NCI-H2196 treated with DMSO at 0.1 percent for 48 hours (cell line): ENCODE data around the gene RIN2.
"Not testable (repeated sequence)": the region's sequence is repeated elsewhere in the genome, so short reads cannot be mapped to it uniquely, and the experiment has no call there.

ENCODE experiments used
- DNase-seq: peaks from one replicate; lab custom pipeline; 2025; ENCODE audit not compliant: unreplicated experiment; lab: John Stamatoyannopoulos, UW

RIN2 gene

DNA sequence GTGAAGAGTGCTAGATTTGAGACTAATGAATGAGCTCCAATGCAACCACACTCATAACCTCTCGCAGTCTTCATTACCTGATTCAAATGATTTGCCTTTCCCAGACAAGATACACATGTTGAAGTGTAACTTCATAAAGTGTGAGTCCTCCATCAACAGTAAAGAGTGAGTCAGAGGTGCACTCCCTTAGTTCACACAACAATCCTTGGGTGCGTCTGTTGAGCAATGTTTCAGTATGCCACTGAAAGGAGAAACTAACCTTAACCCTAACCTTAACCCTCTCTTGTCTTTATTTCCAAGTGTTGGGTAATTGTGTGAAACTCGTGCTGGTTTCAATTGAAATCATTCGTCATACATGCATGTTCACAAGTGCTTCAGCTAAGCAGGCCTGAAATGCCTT lies 21.0 kb upstream of the RIN2 start:
- DNase-seq, result no peak

DNA sequence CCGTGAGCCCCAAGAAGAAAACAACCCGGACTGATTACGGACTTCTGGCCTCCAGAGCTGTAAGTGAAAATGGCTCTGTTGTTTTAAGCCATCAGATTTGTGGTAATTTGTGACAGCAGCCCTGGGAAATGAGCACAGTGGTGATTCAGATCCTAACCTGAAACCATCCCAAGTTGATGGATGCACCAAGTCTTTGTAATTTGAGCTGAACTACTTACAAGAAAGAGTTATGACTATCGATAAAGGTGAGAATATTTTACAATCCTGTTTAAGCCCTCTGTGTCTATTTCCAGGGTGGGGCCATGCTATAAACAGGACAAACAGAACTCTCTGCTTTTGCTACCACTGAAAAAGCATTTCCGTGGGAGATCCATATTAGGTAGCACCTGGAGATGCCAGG lies 19.1 kb upstream of the RIN2 start:
- DNase-seq, result no peak

DNA sequence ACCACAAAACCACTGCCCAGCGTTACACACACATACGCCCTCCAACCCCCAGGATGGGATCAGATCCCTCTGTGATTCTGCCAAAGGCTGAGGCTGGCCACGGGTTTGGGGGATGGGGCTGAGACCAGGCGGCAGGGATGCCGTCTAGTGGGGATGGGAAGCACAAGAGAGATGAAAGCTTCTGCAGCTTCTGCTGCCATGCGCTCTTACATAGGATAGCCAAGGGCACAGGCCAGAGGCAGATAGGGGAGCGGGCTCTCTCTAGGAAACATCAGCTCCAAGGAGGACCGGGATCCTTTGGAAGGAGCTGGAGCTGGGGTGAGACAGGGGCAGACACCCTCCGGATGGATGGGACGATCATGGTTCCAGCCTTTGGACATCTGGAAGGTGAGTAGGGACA lies 18.7 kb upstream of the RIN2 start:
- no peak for DNase-seq

DNA sequence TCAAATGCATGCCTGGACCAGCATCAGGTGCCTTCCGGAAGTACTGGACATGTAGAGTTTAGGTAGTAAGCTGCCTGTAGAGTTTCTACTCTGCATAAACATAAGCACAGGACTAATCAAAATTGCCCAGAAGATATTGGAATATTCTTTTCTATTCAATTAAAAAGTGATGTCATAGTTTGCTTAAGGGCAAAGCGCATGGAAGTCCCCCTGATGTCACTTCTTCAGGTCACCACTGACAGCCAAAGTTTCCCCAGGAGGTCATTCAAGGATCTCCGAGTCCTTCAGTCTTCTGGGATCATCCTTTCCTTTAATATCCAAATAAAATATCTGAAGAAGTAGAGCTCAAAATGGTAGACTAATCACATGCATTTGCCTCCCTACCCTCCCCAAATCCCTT lies 17.5 kb upstream of the RIN2 start:
- DNase-seq, result no peak

DNA sequence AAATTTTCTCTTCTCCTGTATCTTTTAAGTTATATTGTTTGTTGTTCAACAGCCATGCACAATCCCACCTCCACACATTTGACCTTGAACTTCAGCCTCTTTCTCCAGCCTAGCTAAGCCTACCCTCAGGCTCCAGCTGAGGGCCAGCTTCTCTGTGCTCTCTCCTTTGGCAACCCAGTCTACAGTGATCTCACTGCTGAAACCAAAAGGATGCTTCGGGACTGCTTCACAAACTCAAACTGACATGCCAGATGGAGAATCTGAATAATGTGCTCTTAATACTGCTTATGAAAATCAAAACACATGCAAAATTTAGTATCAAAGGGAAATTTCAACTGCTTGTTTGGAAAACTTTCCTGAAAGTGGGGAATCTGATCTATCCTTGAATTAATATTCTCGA lies 16.1 kb upstream of the RIN2 start:
- DNase-seq, result no peak

DNA sequence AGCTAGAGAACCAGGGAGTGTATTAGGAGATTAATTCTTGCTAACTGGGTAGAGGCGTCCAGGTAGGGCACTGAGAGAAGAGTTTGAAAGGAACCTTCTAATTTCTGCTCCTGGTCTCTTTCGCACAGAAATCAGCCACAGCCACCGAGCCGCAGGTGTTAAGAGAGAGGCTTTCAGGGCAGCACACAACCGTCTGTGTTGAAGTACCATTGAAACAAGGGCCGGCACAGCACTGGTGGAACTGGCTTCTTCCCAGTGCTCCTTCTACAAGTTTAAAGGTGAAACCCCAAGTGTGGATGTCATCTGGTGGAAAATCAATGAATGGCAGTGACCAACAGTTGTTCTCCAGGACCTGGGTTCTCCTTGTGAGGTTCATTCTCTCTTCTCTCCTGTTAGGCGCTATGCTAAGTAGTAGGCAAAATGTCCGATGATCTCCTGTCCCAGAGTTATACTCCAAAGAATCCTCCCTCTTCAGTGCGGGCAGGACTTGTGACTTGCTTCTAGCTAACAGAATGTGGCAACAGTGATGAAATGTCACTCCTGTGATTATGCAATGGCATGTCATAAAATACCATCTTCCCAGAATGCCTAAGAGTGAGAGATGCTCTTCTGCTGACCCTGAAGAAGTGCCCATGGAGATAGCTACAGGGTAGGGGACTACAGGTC lies 15.0 kb upstream of the RIN2 start:
- DNase-seq, result no peak

DNA sequence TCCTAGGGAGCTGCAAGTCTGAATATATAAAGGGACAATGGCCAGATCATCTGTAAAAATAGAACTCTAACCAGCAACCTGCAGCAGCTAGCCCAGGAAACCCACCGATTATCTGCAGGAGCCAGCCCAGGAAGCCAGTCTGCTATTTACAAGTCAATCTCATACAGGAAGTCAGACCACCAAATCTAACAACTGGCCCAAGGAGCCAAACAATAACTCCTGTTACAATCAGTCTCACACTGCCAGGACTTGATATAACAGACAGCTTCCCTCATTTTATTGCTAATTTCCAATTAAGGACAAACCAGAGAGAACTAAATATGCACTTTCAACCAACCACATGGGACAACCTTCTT lies 14.4 kb upstream of the RIN2 start:
- DNase-seq, result no peak

DNA sequence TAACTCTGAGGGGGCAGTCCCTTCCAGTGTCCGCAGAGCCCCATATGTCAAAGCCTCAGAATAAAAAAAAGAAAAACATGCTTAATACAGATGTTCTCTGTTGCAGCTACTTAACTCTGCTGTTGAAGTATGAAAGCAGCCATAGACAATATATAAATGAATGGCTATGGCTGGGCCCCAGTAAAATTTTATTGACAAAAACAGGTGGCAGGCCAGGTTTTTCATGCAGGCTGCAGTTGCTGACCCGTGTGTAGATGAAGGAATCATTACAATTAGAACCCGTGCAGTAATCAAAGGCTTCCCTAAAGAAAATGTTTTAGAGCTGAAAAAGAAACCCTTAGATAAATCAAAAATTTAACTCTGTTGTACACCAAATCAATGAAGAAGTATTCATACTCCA lies 13.0 kb upstream of the RIN2 start:
- no peak for DNase-seq

DNA sequence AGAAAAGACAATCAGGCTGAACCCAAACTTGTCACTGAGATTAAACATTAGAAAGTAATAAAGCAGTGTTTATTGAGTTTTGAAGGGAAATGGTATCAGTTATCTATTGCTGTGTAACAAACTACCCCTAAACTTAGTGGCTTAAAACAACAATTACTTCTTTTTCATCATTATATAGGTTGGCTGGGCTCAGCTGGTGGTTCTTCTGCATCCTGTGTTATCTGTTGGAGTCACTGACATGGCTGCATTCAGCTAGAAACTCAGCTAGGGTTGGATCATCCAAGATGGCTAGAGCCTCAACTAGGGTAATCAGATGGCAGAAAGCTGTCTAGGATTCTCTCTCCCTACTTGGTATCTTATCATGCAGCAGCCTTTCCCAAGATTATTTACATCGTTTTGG lies 12.5 kb upstream of the RIN2 start:
- no peak for DNase-seq

DNA sequence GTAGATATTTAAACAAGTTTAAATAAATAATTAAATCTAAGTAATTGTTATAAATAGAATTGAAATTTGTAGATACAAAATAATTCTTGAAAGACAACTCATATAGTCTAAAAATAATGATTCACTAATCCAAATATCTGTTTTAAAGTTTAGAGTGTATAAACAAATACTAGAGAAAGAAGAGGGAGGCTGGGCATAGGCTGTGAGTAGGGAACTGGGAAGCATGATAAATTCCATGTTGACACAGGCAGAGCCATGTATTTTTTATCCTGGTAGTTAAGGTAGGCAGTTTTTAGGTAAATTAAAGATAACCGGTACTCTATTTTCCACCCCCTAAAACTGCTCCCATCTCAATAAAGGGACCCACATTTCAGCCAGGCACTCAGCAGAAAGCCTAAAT lies 11.7 kb upstream of the RIN2 start:
- no peak for DNase-seq

DNA sequence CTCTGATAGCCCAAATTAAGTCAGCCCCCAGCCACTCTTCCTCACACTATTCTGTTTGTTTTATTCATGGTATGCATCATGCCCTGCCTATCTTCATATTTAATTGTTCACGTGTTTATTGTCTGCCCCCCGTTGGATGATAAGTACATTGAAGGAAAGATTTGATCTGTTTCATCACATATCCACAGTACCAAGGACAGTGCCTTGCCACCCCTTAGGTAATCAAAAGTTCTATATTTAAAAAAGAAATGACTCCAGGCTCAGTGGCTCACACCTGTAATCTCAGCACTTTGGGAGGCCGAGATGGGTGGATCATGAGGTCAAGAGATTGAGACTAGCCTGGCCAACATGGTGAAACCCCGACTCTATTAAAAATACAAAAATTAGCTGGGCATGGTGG lies 10.2 kb upstream of the RIN2 start:
- DNase-seq, result no peak

DNA sequence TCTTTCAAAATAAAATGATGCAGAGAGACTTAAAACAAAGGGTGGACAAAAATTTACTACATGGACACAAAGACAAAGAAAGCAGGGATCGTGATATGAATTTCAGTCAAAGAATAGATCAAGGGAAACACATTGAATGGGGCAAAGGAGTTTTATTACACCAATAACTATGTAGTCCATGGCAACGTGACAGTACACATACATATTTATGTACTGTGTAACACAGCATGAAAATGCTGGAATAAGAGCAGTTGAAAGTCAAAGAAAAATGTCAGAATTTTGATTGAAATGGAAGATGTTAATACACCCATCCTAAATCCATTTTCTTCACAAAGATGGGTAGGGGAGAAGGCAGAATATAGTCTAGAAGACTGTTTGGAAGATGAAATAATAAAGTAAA lies 9.4 kb upstream of the RIN2 start:
- no peak for DNase-seq

DNA sequence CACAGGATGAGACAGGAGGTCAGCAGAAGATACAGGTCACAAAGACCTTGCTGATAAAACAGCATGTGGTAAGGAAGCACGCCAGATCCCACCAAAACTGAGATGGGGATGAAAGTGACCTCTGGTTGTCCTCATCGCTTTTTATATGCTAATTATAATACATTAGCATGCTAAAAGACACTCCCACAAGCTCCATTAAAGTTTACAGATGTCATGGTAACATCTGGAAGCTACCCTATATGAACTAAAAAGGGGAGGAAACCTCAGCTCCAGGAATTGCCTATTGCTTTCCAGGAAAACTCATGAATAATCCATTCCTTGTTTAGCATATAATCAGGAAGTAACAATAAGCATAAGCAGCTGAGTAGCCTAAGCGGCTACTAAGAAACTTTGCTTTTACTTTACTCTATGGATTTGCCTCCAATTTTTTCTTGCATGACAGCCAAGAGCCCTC lies 8.4 kb upstream of the RIN2 start:
- DNase-seq, result no peak

DNA sequence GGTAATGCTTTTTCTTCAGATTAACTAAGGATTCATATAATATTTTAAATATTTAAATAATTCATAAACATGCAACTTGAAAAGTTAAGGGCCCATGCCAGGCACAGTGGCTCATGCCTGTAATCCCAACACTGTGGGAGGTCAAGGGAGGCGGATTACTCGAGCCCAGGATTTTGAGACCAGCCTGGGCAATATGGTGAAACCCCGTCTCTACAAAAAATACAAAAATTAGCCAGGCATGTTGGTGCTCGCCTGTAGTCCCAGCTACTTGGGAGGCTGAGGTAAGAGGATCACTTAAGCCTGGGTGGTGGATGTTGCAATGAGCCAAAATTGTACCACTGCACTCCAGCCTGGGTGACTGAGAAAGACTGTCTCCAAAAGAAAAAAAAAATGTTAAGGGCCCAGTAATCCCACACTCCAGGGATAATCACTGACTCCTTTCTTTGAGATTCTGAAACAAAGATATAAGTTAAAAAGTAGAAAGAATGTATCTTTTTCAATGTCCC lies 7.9 kb upstream of the RIN2 start:
- DNase-seq, result no peak

DNA sequence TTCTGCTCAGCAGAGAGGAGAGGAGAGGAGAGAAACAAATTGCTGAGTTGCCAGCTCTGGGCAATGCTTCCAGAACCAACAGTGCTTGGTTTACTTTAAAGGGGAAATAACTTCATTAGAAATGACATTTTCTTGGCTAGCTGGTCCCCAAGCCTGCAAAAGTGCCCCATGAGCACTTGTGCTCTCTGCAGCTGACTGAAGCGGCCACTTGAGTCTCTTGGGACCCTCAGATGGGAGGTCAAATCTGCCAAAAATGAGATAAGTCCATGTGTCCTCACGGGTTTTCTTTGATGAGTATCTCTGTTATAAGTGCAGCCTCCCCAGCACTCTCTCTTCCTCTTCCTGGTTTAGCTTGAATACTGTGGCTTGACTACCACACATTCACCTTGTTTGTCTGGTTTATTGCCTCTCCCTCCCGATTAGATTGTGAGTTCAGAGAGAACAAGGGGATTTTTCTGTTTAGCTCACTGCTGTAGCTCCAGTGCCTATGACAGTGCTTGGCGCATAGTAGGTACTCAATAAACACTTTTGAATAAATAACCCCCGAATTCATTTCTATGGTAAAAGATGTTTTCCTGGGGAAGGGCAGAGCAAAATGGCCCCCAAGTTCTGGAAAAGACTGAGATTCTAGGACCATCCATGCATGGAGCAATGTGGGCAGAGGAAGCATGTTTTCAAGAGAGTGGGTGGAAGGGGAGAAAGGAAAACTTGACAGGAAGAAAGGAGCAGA lies 7.0 kb upstream of the RIN2 start:
- DNase-seq, result no peak

DNA sequence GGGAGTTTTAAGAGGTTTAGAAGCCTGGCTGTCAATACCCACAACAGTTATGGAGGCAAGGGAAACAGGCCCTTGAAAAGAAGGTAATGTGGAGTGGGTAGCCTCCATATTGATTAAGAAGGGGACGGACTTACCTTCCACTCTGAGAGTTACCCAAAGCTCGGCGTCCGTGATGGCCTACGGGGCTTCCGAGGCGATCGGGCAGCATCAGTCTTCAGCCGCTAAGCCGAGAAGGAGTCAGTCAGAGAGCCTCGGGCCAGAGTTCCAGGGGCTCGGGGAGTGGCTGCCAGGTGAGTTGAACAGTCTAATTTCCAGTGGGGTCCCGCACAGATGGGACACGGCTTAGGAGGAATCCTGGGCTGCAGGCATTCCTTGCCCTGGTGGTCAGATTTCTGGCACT lies 3.9 kb upstream of the RIN2 start:
- DNase-seq, result not testable (repeated sequence)

DNA sequence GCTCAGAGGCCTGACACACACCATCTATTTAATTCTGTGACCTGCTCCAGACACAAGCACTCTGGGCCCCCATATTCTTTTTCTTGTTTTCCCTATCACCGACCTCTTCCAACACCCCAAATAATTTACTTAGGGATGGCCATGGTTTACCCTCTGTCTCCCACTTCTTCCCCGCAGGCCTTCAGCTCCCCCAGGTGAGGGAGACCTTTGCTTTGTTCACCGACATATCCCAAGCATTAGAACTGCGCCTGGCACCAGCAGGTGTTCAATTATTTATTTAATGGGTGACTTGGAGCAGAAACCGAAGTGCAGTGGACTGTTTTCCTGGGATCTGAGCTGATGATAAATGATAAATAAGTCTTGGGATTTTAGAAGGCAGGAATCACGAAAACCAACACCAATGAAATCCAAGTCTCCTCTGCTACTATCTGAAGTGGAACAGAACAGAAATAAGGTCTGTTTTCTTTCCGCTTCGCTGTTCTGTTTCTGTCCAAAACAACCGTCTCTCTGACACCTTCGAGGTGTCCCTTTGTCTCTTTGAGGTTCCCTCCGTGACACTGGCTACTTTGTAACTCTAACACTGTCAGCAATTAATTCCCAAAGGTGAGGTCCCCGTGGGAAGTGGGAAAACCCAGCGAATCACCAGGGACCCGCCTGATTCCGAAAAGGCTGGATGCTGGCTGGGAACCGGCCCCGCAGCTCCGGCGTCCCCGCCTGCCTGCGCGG lies 1.1 kb upstream of the RIN2 start:
- DNase-seq, result no peak

DNA sequence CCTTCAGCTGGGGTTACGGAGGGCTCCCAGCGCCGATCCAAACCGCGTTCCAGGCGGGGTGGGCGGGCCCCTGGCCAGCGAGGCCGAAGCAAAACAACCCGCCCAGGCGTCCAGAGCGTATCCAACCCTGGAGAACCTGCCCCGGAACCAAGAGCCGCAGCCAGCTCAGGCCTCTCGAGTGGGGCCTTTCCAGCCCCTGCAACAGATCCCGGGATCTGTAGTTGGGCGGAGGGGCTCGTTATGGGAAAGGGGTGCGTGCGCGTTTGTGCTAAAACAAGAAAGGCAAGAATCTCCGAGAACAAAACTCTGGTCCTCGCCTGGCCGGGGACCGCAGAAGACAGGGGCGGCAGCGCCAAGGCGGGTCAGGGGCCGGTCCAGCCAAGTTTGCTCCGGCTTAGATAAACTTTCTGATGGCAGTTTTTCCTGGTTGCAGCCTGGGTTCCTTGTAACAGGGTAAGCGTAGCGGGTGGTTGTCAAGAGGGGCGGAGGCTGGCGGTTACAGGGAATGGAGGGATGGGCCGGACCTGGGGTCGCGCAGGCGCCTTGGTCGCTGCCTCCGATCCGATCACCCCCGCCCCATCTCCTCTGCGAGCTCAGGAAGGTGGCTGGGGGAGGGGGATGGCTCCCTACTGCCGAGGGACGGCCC lies 448 bp upstream of the RIN2 start:
- DNase-seq, result peak; percentile 62

DNA sequence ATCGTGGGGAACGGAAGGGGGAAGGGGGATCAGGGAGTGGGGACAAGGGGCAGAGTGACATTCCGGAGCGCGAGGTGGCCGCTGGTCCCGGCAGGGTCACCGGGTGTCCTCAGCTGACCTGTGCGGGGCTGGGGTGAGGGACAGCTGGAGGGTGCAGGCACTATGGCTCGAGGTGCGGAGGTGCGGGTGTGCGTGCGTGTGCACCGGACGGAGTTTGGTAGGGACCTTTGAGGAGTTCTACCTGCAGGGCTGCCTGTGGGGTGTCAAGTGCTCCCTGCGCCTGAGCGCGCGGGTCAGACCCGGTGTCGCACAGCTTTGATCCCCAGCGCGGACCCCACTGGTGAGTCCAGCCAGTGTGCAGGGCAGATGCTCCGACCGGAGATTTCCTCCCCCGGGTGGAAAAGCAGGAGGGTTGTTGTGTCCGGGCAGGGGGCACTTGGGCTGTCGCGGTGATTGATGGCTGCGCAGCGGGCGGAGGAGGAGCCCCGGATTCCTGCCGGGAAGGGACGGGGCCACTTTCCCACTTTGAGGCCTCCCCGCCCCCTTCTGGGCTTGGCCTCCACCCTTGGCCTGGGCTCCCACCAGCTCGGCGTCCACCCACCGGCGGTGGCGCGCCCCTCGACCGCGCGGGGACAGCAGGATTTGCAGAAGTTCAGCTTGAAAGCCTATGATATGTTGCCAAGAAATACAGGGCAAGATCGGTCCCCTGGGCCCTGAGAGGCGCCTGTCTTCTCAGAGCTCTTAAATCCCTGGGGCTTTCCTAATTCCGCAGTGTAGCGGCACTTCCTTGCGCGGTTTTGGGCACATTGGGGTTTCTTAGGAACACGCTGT lies 658 bp downstream of the RIN2 start:
- DNase-seq, result no peak

DNA sequence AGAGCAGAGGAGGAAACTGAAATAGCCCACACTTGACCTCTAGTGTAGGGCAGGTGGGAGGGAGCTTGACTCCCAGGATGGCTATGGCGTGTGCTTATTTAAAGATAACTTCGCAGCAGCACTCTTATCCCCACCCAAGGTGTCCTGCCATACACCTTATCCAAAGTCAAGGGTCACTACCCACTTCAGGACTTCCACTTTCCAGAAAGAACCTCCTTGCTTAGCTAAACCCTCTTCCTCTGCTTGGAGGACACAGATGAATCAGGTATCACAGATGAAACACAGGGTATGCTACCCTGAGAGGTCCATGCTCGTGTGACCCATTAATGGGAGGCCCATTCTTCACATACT lies 2.3 kb downstream of the RIN2 start:
- no peak for DNase-seq

DNA sequence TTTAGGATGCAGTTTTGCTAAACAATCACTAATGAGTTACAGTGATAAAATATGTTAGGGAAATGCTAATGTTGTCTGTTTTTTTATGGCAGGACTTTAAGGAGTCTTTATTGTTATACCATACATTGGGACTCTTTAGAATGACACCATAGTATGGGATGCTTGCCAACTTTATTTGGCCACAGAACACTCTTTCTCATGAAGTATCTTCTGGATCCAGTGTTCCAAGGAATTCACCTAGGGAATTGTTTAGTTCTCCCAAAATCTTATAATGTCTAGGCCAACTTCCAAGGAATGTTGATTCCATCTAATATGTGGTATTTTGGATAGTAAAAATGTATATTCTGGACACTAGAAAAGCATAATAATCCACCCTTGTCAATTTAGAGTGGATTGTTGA lies 3.3 kb downstream of the RIN2 start:
- no peak for DNase-seq
